Measurements from ENCODE around the gene SRSF6. TPM values are rescaled to one million over a fixed set of nuclear protein-coding genes. Genes with fewer than 3 reads are reported as not detected.
"Not testable (repeated sequence)": the region's sequence is repeated elsewhere in the genome, so short reads cannot be mapped to it uniquely, and the experiment has no call there.

SRSF6 gene
- total and polyA plus RNA-seq, 2 donors: 54.7 to 87.2 TPM

- no peak overlapping the region for H3K27ac ChIP-seq (ENCODE audit: low read depth)
- H3K4me1 ChIP-seq (ENCODE audit: insufficient read depth): no peaks in the 10 kb centered on the region
- no peak for DNase-seq (ENCODE audit: extremely low spot score)
- no peak overlapping the region for H3K4me3 ChIP-seq (ENCODE audit: low read depth, low read length)
- no peaks in the 10 kb centered on the region for H3K36me3 ChIP-seq (ENCODE audit: insufficient read depth)
- WGBS: 95% methylated on average over 6 of the region's 6 CpGs
These were observed 23.1 kb upstream of the SRSF6 start for GRCh38 chr20:43434565-43434964.

- H3K4me1 ChIP-seq (ENCODE audit: insufficient read depth): no peaks in the 10 kb centered on the region
- DNase-seq (ENCODE audit: extremely low spot score): no peak
- H3K27ac ChIP-seq (ENCODE audit: low read depth): no peak overlapping the region
- 81% methylated on average over 7 of the region's 7 CpGs for WGBS
- no peak overlapping the region for H3K4me3 ChIP-seq (ENCODE audit: low read depth, low read length)
- no peaks in the 10 kb centered on the region for H3K36me3 ChIP-seq (ENCODE audit: insufficient read depth)
These were observed 18.9 kb upstream of the SRSF6 start for GRCh38 chr20:43438578-43439316.

GRCh38 chr20:43440531-43440930, 17.2 kb upstream of the SRSF6 start:
- no peak for DNase-seq (ENCODE audit: extremely low spot score)
- H3K36me3 ChIP-seq (ENCODE audit: insufficient read depth): no peaks in the 10 kb centered on the region
- WGBS: 86% methylated on average over 7 of the region's 7 CpGs

GRCh38 chr20:43442282-43442880, 15.3 kb upstream of the SRSF6 start:
- WGBS: 37% methylated on average over 5 of the region's 5 CpGs
- H3K27ac ChIP-seq (ENCODE audit: low read depth): no peak overlapping the region
- no peak for DNase-seq (ENCODE audit: extremely low spot score)
- H3K4me1 ChIP-seq (ENCODE audit: insufficient read depth): no peaks in the 10 kb centered on the region
- H3K36me3 ChIP-seq (ENCODE audit: insufficient read depth): no peaks in the 10 kb centered on the region
- H3K4me3 ChIP-seq (ENCODE audit: low read depth, low read length): no peak overlapping the region

More at GRCh38 chr20:43440531-43440930, 17.2 kb upstream of the SRSF6 start:
- Histone ChIP-seq H3K4me1 (ENCODE audit: insufficient read depth) (no peaks in the 10 kb centered on the region), H3K4me3 (ENCODE audit: low read depth, low read length) (no peak overlapping the region), H3K27ac (ENCODE audit: low read depth) (no peak overlapping the region)

GRCh38 chr20:43444107-43444506, 13.6 kb upstream of the SRSF6 start:
- H3K27ac ChIP-seq (ENCODE audit: low read depth): no peak overlapping the region
- no peak for DNase-seq (ENCODE audit: extremely low spot score)
- H3K36me3 ChIP-seq (ENCODE audit: insufficient read depth): no peaks in the 10 kb centered on the region
- WGBS: 58% methylated on average over 9 of the region's 9 CpGs
- no peak overlapping the region for H3K4me3 ChIP-seq (ENCODE audit: low read depth, low read length)
- no peaks in the 10 kb centered on the region for H3K4me1 ChIP-seq (ENCODE audit: insufficient read depth)

GRCh38 chr20:43446361-43446879, 11.3 kb upstream of the SRSF6 start:
- no peaks in the 10 kb centered on the region for H3K4me1 ChIP-seq (ENCODE audit: insufficient read depth)
- DNase-seq (ENCODE audit: extremely low spot score): no peak
- WGBS: 73% methylated on average over 6 of the region's 6 CpGs
- H3K4me3 ChIP-seq (ENCODE audit: low read depth, low read length): no peak overlapping the region
- H3K27ac ChIP-seq (ENCODE audit: low read depth): no peak overlapping the region
- H3K36me3 ChIP-seq (ENCODE audit: insufficient read depth): no peaks in the 10 kb centered on the region

GRCh38 chr20:43448431-43448747, 9.3 kb upstream of the SRSF6 start:
- WGBS: 13% methylated on average over 4 of the region's 4 CpGs
- H3K4me3 ChIP-seq (ENCODE audit: low read depth, low read length); H3K27ac ChIP-seq (ENCODE audit: low read depth); DNase-seq (ENCODE audit: extremely low spot score); H3K36me3 ChIP-seq (ENCODE audit: insufficient read depth); H3K4me1 ChIP-seq (ENCODE audit: insufficient read depth): not testable (repeated sequence)

GRCh38 chr20:43448748-43449535, 8.8 kb upstream of the SRSF6 start:
- H3K36me3 ChIP-seq (ENCODE audit: insufficient read depth): no peaks in the 10 kb centered on the region
- 28% methylated on average over 9 of the region's 9 CpGs for WGBS
- no peak overlapping the region for H3K27ac ChIP-seq (ENCODE audit: low read depth)
- H3K4me3 ChIP-seq (ENCODE audit: low read depth, low read length): no peak overlapping the region
- H3K4me1 ChIP-seq (ENCODE audit: insufficient read depth): no peaks in the 10 kb centered on the region
- no peak for DNase-seq (ENCODE audit: extremely low spot score)

GRCh38 chr20:43450841-43451799, 6.6 kb upstream of the SRSF6 start:
- H3K27ac ChIP-seq (ENCODE audit: low read depth): no peak overlapping the region
- DNase-seq (ENCODE audit: extremely low spot score): no peak
- no peaks in the 10 kb centered on the region for H3K4me1 ChIP-seq (ENCODE audit: insufficient read depth)
- no peaks in the 10 kb centered on the region for H3K36me3 ChIP-seq (ENCODE audit: insufficient read depth)
- H3K4me3 ChIP-seq (ENCODE audit: low read depth, low read length): no peak overlapping the region
- WGBS: 69% methylated on average over 14 of the region's 14 CpGs

- 90% methylated on average over 15 of the region's 15 CpGs for WGBS
- Histone ChIP-seq H3K4me1 (ENCODE audit: insufficient read depth) (no peaks in the 10 kb centered on the region), H3K36me3 (ENCODE audit: insufficient read depth) (no peaks in the 10 kb centered on the region), H3K4me3 (ENCODE audit: low read depth, low read length) (no peak overlapping the region), H3K27ac (ENCODE audit: low read depth) (no peak overlapping the region)
- DNase-seq (ENCODE audit: extremely low spot score): no peak
These were observed 5.1 kb upstream of the SRSF6 start for GRCh38 chr20:43452404-43453126.

- H3K36me3 ChIP-seq (ENCODE audit: insufficient read depth); H3K4me1 ChIP-seq (ENCODE audit: insufficient read depth); H3K27ac ChIP-seq (ENCODE audit: low read depth); DNase-seq (ENCODE audit: extremely low spot score); H3K4me3 ChIP-seq (ENCODE audit: low read depth, low read length): not testable (repeated sequence)
- WGBS: 89% methylated on average over 8 of the region's 8 CpGs
These were observed 1.4 kb upstream of the SRSF6 start for GRCh38 chr20:43456252-43456651.

- H3K27ac ChIP-seq (ENCODE audit: low read depth): peak overlapping the region; percentile 100
- peaks cover 2% of the 10 kb centered on the region for H3K36me3 ChIP-seq (ENCODE audit: insufficient read depth)
- WGBS: under 1% methylated on average over 53 of the region's 53 CpGs
- H3K4me1 ChIP-seq (ENCODE audit: insufficient read depth): no peaks in the 10 kb centered on the region
- H3K4me3 ChIP-seq (ENCODE audit: low read depth, low read length): peak overlapping the region; percentile 99
- peak; percentile 91 for DNase-seq (ENCODE audit: extremely low spot score)
These were observed 672 bp upstream of the SRSF6 start for GRCh38 chr20:43456809-43457639.

Measured in urinary bladder (tissue), 4 donors.